PC-9 (cell line): Measurements from ENCODE around the gene FOXC1. TPM values are rescaled to one million over a fixed set of nuclear protein-coding genes. Genes with fewer than 3 reads are reported as not detected.

Experiments
- BruUV-seq: library from RNA; stranded (reverse); fragments of 400-500 nt; replicated peaks from 2 replicates; lab custom pipeline; 2021; lab: Mats Ljungman, UMichigan
- CTCF ChIA-PET: fragments of 300-600 bp; sonication (Branson Sonifier 250); formaldehyde crosslinking; loops from one replicate; lab custom pipeline; 2022; ENCODE audit warnings: antibody characterized with exemption; lab: Charles Lee
- POLR2A ChIA-PET: fragments of 300-600 bp; sonication (Branson Sonifier 250); formaldehyde crosslinking; loops from one replicate; lab custom pipeline; 2022; ENCODE audit warnings: antibody characterized with exemption; ENCODE audit not compliant: unreplicated experiment; lab: Charles Lee
- DNase-seq, 2 experiments: peaks; one replicate each; pipeline versions ENCODE4 v3.0.0 to v3.0.0-alpha.2; 2015 to 2022; ENCODE audit warnings: mixed read lengths in 1 of 2
- H2AFZ ChIP-seq: fragments of 200-600 bp; sonication (generic); 2 replicates; pipeline ENCODE4 v1.8.1; 2017; ENCODE audit warnings: antibody characterized with exemption
- H3F3A ChIP-seq: fragments of 200-600 bp; sonication (generic); 2 replicates; pipeline ENCODE4 v1.8.1; 2017; ENCODE audit warnings: antibody characterized with exemption, mild to moderate bottlenecking, low read depth; ENCODE audit not compliant: insufficient read depth
- H3K27ac ChIP-seq: fragments of 200-600 bp; sonication (generic); 2 replicates; pipeline ENCODE4 v1.6.1; 2016; ENCODE audit warnings: mixed run types
- H3K27me3 ChIP-seq: fragments of 200-600 bp; sonication (generic); 2 replicates; pipeline ENCODE4 v1.6.1; 2016; ENCODE audit warnings: low read depth, mixed run types; ENCODE audit not compliant: insufficient read depth
- H3K36me3 ChIP-seq: fragments of 200-600 bp; sonication (generic); 2 replicates; pipeline ENCODE4 v1.6.1; 2016; ENCODE audit warnings: low read depth, mixed run types
- H3K4me1 ChIP-seq: fragments of 200-600 bp; sonication (generic); replicated peaks from 2 replicates; pipeline ENCODE4 v1.6.1; 2016; ENCODE audit warnings: mixed run types; ENCODE audit not compliant: insufficient read depth
- H3K4me2 ChIP-seq: fragments of 200-600 bp; sonication (generic); 2 replicates; pipeline ENCODE4 v1.6.1; 2017; ENCODE audit warnings: mixed run types
- H3K4me3 ChIP-seq: fragments of 200-600 bp; sonication (generic); 2 replicates; pipeline ENCODE4 v1.6.1; 2016; ENCODE audit warnings: mixed run types
- H3K79me2 ChIP-seq: fragments of 200-600 bp; sonication (generic); 2 replicates; pipeline ENCODE4 v1.6.1; 2017; ENCODE audit warnings: low read depth, mixed run types
- H3K9me2 ChIP-seq: fragments of 200-600 bp; sonication (generic); 2 replicates; pipeline ENCODE4 v1.8.1; 2017; ENCODE audit warnings: mild to moderate bottlenecking; ENCODE audit not compliant: insufficient read depth
- H3K9me3 ChIP-seq: fragments of 200-600 bp; sonication (generic); 2 replicates; pipeline ENCODE4 v1.8.1; 2016; ENCODE audit warnings: low read depth; ENCODE audit not compliant: insufficient read depth
- H4K20me1 ChIP-seq: fragments of 200-600 bp; sonication (generic); 2 replicates; pipeline ENCODE4 v1.8.1; 2017; ENCODE audit not compliant: insufficient read depth
- CTCF ChIP-seq: fragments of 200-600 bp; sonication (generic); conservative IDR thresholded peaks from 2 replicates; pipeline ENCODE4 v1.6.1; 2017; ENCODE audit warnings: mixed run types, antibody characterized with exemption, mild to moderate bottlenecking, moderate library complexity
- EZH2 ChIP-seq: fragments of 200-600 bp; sonication (generic); IDR thresholded peaks from 2 replicates; pipeline ENCODE4 v1.8.0; 2017; ENCODE audit warnings: antibody characterized with exemption, low read depth
- intact Hi-C: fragments of 100-400 bp; cut with micrococcal nuclease; formaldehyde crosslinking; loops from one replicate; pipeline ENCODE4 v1.10.0; 2022; ENCODE audit not compliant: unreplicated experiment
- total RNA-seq: library from RNA; stranded (reverse); gene quantifications from 2 replicates; pipeline ENCODE4 v1.2.3, GENCODE V29; 2021

FOXC1 gene
- total RNA-seq, 1 experiment from 2014 or later = 18.6 TPM

- H3K9me2 ChIP-seq = no peaks in the 10 kb centered on the region
- no peaks in the 10 kb centered on the region for H3K9me3 ChIP-seq
- ChIA-PET POLR2A (interaction anchor here (0.7 kb wide), 1 partner anchor 222 kb away, joined by 4 read pairs; no protein-coding TSS in a partner anchor), CTCF (no interaction called here)
- no peaks in the 10 kb centered on the region for H3K36me3 ChIP-seq
- 0 out of 2 replicates have a peak, but pooled peaks cover 4% of the 10 kb centered on the region for H3F3A ChIP-seq
- no peaks in the 10 kb centered on the region for H4K20me1 ChIP-seq
- no peaks in the 10 kb centered on the region for H3K4me1 ChIP-seq
- TF ChIP-seq EZH2 (no peak), CTCF (no peak)
- H3K27me3 ChIP-seq = no peaks in the 10 kb centered on the region
- DNase-seq = no peak
- no peak overlapping the region for H3K27ac ChIP-seq
- H3K79me2 ChIP-seq = peaks cover 38% of the 10 kb centered on the region
- H3K4me2 ChIP-seq = no peak overlapping the region
- BruUV-seq = no TSS peak
- H3K4me3 ChIP-seq = no peak overlapping the region
- no peak overlapping the region for H2AFZ ChIP-seq
- intact Hi-C loops = no loop called here
Measured at GRCh38 chr6:1615853-1616420, 6.2 kb downstream of the FOXC1 start.

GRCh38 chr6:1616701-1617463 is 7.2 kb downstream of the FOXC1 start:
- Histone ChIP-seq H3K9me2 (no peaks in the 10 kb centered on the region), H3K36me3 (no peaks in the 10 kb centered on the region), H2AFZ (no peak overlapping the region), H3K4me2 (no peak overlapping the region), H4K20me1 (no peaks in the 10 kb centered on the region), H3K4me3 (no peak overlapping the region), H3K27me3 (no peaks in the 10 kb centered on the region), H3K9me3 (no peaks in the 10 kb centered on the region), H3F3A (0 out of 2 replicates have a peak, but pooled peaks cover 4% of the 10 kb centered on the region), H3K79me2 (peaks cover 35% of the 10 kb centered on the region), H3K4me1 (no peaks in the 10 kb centered on the region), H3K27ac (no peak overlapping the region)
- ChIA-PET POLR2A (interaction anchor here (0.6 kb wide), 2 partner anchors 11 to 61 kb away, joined by 3 to 5 read pairs; no protein-coding TSS in a partner anchor), CTCF (interaction anchor here (0.6 kb wide), 1 partner anchor 17 kb away, joined by 3 read pairs; no protein-coding TSS in a partner anchor)
- DNase-seq = no peak
- no peak for TF ChIP-seq EZH2
- no peak for TF ChIP-seq CTCF
- intact Hi-C loops = no loop called here
- no TSS peak for BruUV-seq

DNA sequence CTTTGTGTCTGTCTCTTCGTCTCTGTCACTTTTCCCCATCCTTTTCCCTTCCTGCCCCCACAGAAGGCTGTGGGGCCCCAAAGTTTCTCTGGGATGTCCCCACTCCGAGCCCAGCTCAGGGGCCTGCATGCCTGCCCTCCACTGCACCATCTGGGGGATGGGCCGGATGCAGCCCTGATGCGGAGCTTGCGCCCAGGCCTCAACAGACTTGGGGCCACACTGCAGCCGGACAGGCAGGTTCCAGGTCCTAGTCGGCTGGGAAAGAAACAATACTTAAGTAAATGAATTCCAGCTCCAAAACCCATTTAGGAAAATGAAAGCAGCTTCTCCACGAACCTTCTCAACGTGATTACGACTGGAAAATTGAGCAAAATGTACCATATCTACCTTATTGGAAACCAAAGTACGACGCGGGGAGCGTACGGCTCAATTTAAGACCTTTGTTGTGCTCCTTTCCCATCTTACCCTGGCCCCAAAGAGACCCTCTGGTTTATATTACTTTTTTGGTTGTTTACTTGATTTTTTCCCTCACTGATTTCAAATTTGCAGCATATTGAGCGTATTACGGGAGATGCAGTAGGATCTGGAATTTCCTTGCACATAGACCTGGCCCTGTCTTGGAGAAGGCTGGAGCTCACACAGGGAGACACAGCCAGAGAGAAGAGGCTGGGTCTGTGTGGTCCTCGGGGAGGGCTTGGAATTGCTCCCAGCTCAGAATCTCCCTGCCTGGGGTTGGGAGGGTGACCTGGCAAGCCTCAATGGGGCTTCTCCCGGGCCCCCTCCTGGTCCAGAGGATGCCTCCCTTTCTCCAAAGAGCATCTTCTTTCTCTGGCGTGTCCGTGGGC is 8.0 kb downstream of the FOXC1 start:
- no peak for TF ChIP-seq CTCF
- TF ChIP-seq EZH2 = no peak
- H3K36me3 ChIP-seq = no peaks in the 10 kb centered on the region
- CTCF ChIA-PET = no interaction called here
- H3K4me2 ChIP-seq = no peak overlapping the region
- H3K9me3 ChIP-seq = no peaks in the 10 kb centered on the region
- no peak overlapping the region for H3K27ac ChIP-seq
- no peaks in the 10 kb centered on the region for H4K20me1 ChIP-seq
- H3K79me2 ChIP-seq = peaks cover 27% of the 10 kb centered on the region
- H3K4me1 ChIP-seq = no peaks in the 10 kb centered on the region
- POLR2A ChIA-PET = interaction anchor here (0.6 kb wide), 1 partner anchor 412 kb away, joined by 3 read pairs; no protein-coding TSS in a partner anchor
- no peak overlapping the region for H2AFZ ChIP-seq
- intact Hi-C loops = no loop called here
- no peaks in the 10 kb centered on the region for H3K9me2 ChIP-seq
- no peak overlapping the region for H3K4me3 ChIP-seq
- DNase-seq = no peak
- no peaks in the 10 kb centered on the region for H3K27me3 ChIP-seq
- 0 out of 2 replicates have a peak, but pooled peaks cover 4% of the 10 kb centered on the region for H3F3A ChIP-seq
- no TSS peak for BruUV-seq
